Mammary epithelial cell (primary cell): ENCODE data around the gene PIK3C3.

Source experiments
- CTCF ChIP-seq, 2 donors: IDR thresholded peaks in 1 of 2; conservative IDR thresholded peaks in 1 of 2; 2 replicates each; pipeline ENCODE4 v1.5.1; 2011 to 2012; ENCODE audit warnings: inconsistent platforms in 2 of 2, low read length in 2 of 2, mild to moderate bottlenecking in 2 of 2, control low read depth in 1 of 2, low read depth in 1 of 2; ENCODE audit not compliant: insufficient read depth in 1 of 2; ENCODE audit errors: extremely low read depth in 1 of 2
- EZH2 ChIP-seq: IDR thresholded peaks from 2 replicates; pipeline ENCODE4 v1.6.1; 2012; ENCODE audit warnings: low read length, inconsistent platforms, borderline replicate concordance

GRCh38 chr18:42038936-42039335 lies 83.9 kb downstream of the PIK3C3 start:
- no peak for TF ChIP-seq CTCF (conservative IDR thresholded peaks at IDR 0.05 in 1 of 2, IDR thresholded peaks at IDR 0.05 in 1 of 2; ENCODE audit: extremely low read depth in 1 of 2, insufficient read depth in 1 of 2, low read depth in 1 of 2, low read length in 2 of 2)
- TF ChIP-seq EZH2, result no peak
